Caco-2 (cell line): ENCODE data around the gene COG8. TPM values are rescaled to one million over a fixed set of nuclear protein-coding genes. Genes with fewer than 3 reads are reported as not detected.

Experiments used
- BruUV-seq: library from RNA; stranded (reverse); fragments of 400-500 nt; replicated peaks from 2 replicates; lab custom pipeline; 2021; lab: Mats Ljungman, UMichigan
- CTCF ChIA-PET: fragments of 300-600 bp; sonication (Branson Sonifier 250); formaldehyde crosslinking; loops from one replicate; lab custom pipeline; 2022; ENCODE audit warnings: antibody characterized with exemption; lab: Charles Lee
- POLR2A ChIA-PET: fragments of 300-600 bp; sonication (Branson Sonifier 250); formaldehyde crosslinking; loops from one replicate; lab custom pipeline; 2022; ENCODE audit warnings: antibody characterized with exemption; lab: Charles Lee
- DNase-seq, 2 experiments: peaks; one replicate each; pipeline versions ENCODE4 v3.0.0 to v3.0.0-alpha.2; 2020 to 2022
- H3K27me3 ChIP-seq: replicated peaks from 2 replicates; pipeline ENCODE4 v1.6.0; 2011; ENCODE audit warnings: low read length; ENCODE audit not compliant: control insufficient read depth, insufficient read depth
- H3K36me3 ChIP-seq: 2 replicates; pipeline ENCODE4 v1.5.1; 2011; ENCODE audit warnings: low read length; ENCODE audit not compliant: control insufficient read depth, insufficient read depth
- H3K4me1 ChIP-seq: fragments of 250-450 bp; sonication (Bioruptor Pico); 2 replicates; pipeline ENCODE4 v1.5.1; 2020; ENCODE audit warnings: mild to moderate bottlenecking
- H3K4me3 ChIP-seq: 2 replicates; pipeline ENCODE4 v1.5.1; 2011; ENCODE audit warnings: low read depth, mild to moderate bottlenecking, control low read depth, low read length
- H3K9me3 ChIP-seq: fragments of 250-450 bp; sonication (Bioruptor Pico); 2 replicates; pipeline ENCODE4 v1.5.1; 2020; ENCODE audit warnings: mild to moderate bottlenecking, moderate library complexity
- H3K27ac Mint-ChIP-seq: one replicate; pipeline ENCODE4 v1.8.0; 2022; ENCODE audit warnings: mixed read lengths; ENCODE audit not compliant: unreplicated experiment
- H3K27me3 Mint-ChIP-seq: one replicate; pipeline ENCODE4 v1.8.0; 2022; ENCODE audit warnings: mixed read lengths; ENCODE audit not compliant: insufficient read depth, unreplicated experiment
- H3K36me3 Mint-ChIP-seq: one replicate; pipeline ENCODE4 v1.8.0; 2022; ENCODE audit warnings: mild to moderate bottlenecking, mixed read lengths; ENCODE audit not compliant: insufficient read depth, unreplicated experiment
- H3K4me1 Mint-ChIP-seq: one replicate; pipeline ENCODE4 v1.8.0; 2022; ENCODE audit warnings: low read depth, mixed read lengths; ENCODE audit not compliant: unreplicated experiment
- H3K4me3 Mint-ChIP-seq: one replicate; pipeline ENCODE4 v1.8.0; 2022; ENCODE audit warnings: mild to moderate bottlenecking, moderate library complexity, mixed read lengths; ENCODE audit not compliant: unreplicated experiment
- H3K9me3 Mint-ChIP-seq: one replicate; pipeline ENCODE4 v1.8.0; 2022; ENCODE audit warnings: mixed read lengths; ENCODE audit not compliant: unreplicated experiment
- intact Hi-C: fragments of 100-400 bp; cut with micrococcal nuclease; formaldehyde crosslinking; loops from one replicate; pipeline ENCODE4 v1.10.0; 2022; ENCODE audit not compliant: unreplicated experiment
- total RNA-seq: library from RNA; stranded (reverse); gene quantifications from 2 replicates; pipeline ENCODE4 v1.2.3, GENCODE V29; 2022
- TF ChIP-seq, protein P1 (sequence below), 2 experiments: fragments of 200-600 bp in 1 of 2; IDR thresholded peaks; 1 replicate in 1 of 2; 2 replicates in 1 of 2; pipeline versions ENCODE4 v1.5.1 to v1.8.0; 2011 to 2022; ENCODE audit warnings: antibody characterized with exemption in 1 of 2, control low read depth in 1 of 2, inconsistent platforms in 1 of 2, low read depth in 1 of 2, low read length in 1 of 2, mild to moderate bottlenecking in 1 of 2, moderate library complexity in 1 of 2; ENCODE audit not compliant: insufficient read depth in 1 of 2, severe bottlenecking in 1 of 2, unreplicated experiment in 1 of 2

COG8 gene
- total RNA-seq, 1 experiment from 2014 or later = 57.4 TPM

DNA sequence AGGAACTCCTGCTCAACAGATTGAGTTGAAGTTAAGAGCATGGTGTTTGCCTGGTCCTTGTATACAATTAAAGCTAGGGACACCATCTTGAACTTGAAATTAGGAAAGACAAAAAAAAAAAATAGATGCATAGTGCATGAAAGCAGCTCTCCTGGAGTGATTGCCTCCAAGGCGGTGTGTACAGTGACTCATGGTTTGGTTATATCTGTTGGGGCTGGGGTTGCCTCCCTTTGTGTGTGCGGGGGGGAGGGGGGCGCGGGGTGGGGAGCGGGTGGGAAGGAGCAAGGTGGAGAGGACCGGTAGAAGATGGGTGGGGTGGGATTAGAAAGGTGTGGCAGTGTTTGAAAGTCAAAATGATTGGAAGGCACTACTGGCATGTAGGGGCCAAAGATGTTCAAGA lies 8.9 kb upstream of the COG8 start:
- Histone ChIP-seq H3K4me3 (no peak overlapping the region), H3K4me1 (peaks cover 12% of the 10 kb centered on the region), H3K27me3 (no peaks in the 10 kb centered on the region), H3K9me3 (no peaks in the 10 kb centered on the region), H3K36me3 (peaks cover 2% of the 10 kb centered on the region)
- ChIA-PET POLR2A (no interaction called here), CTCF (no interaction called here)
- no peak for DNase-seq
- intact Hi-C loops = no loop called here
- TF ChIP-seq, protein P1, sequence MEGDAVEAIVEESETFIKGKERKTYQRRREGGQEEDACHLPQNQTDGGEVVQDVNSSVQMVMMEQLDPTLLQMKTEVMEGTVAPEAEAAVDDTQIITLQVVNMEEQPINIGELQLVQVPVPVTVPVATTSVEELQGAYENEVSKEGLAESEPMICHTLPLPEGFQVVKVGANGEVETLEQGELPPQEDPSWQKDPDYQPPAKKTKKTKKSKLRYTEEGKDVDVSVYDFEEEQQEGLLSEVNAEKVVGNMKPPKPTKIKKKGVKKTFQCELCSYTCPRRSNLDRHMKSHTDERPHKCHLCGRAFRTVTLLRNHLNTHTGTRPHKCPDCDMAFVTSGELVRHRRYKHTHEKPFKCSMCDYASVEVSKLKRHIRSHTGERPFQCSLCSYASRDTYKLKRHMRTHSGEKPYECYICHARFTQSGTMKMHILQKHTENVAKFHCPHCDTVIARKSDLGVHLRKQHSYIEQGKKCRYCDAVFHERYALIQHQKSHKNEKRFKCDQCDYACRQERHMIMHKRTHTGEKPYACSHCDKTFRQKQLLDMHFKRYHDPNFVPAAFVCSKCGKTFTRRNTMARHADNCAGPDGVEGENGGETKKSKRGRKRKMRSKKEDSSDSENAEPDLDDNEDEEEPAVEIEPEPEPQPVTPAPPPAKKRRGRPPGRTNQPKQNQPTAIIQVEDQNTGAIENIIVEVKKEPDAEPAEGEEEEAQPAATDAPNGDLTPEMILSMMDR (IDR thresholded peaks at IDR 0.05; ENCODE audit: insufficient read depth in 1 of 2, low read depth in 1 of 2, low read length in 1 of 2, severe bottlenecking in 1 of 2, unreplicated experiment in 1 of 2) = no peak
- no peaks in the 10 kb centered on the region for H3K27me3 Mint-ChIP-seq
- peaks cover 43% of the 10 kb centered on the region for H3K36me3 Mint-ChIP-seq
- no peaks in the 10 kb centered on the region for H3K9me3 Mint-ChIP-seq
- no peak overlapping the region for H3K4me3 Mint-ChIP-seq
- no peak overlapping the region for H3K27ac Mint-ChIP-seq
- BruUV-seq = no TSS peak
- H3K4me1 Mint-ChIP-seq = peaks cover 13% of the 10 kb centered on the region

DNA sequence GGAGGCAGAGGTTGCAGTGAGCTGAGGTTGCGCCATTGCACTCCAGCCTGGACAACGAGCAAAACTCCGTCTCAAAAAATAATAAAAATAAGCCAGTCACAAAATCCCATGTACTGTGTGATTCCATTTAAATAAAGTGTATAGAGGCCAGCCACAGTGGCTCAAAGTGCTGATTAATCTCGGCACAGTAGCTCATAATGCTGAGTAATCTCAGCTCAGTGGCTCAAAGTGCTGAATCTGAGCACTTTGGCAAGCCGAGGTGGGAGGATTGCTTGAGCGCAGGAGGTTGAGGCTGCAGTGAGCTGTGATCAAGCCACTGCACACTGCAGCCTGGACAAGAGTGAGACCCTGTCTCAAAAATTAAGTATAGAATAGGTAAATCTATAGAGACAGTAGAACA lies 7.3 kb upstream of the COG8 start:
- ChIA-PET POLR2A (interaction anchor here (0.6 kb wide), 1 partner anchor 32 kb away, joined by 4 read pairs; no protein-coding TSS in a partner anchor), CTCF (no interaction called here)
- intact Hi-C loops = no loop called here
- Histone ChIP-seq H3K36me3 (peaks cover 2% of the 10 kb centered on the region; the same call in 1 of the 2 replicates), H3K27me3 (no peaks in the 10 kb centered on the region), H3K9me3 (no peaks in the 10 kb centered on the region), H3K4me1 (peaks cover 8% of the 10 kb centered on the region), H3K4me3 (no peak overlapping the region)
- no TSS peak for BruUV-seq
- Mint-ChIP-seq H3K27me3 (no peaks in the 10 kb centered on the region), H3K27ac (no peak overlapping the region), H3K9me3 (no peaks in the 10 kb centered on the region), H3K36me3 (peaks cover 53% of the 10 kb centered on the region), H3K4me3 (no peak overlapping the region), H3K4me1 (peaks cover 9% of the 10 kb centered on the region)
- DNase-seq = no peak
- TF ChIP-seq, protein P1 (IDR thresholded peaks at IDR 0.05; ENCODE audit: insufficient read depth in 1 of 2, low read depth in 1 of 2, low read length in 1 of 2, severe bottlenecking in 1 of 2, unreplicated experiment in 1 of 2) = no peak

DNA sequence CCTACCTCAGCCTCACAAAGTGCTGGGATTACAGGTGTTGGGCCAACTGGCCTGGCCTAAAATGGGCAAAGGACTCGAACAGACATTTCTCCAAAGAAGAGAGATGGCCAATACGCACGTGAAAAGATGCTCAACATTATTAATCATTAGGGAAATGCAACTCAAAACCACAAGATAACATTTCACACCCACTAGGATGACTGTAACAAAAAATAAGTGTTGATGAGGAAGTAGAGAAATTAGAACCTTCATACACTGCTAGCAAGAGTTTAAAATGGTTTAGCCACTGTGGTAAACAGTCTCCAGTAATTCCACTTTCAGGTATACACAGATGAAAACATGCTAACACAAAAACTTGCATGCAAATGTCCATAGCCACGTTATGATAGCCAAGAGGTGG lies 6.6 kb upstream of the COG8 start:
- Histone ChIP-seq H3K36me3 (peaks cover 2% of the 10 kb centered on the region; the same call in 1 of the 2 replicates), H3K27me3 (no peaks in the 10 kb centered on the region), H3K9me3 (no peaks in the 10 kb centered on the region), H3K4me1 (peaks cover 6% of the 10 kb centered on the region; the same call in 1 of the 2 replicates), H3K4me3 (no peak overlapping the region)
- Mint-ChIP-seq H3K27me3 (no peaks in the 10 kb centered on the region), H3K36me3 (peaks cover 60% of the 10 kb centered on the region), H3K27ac (no peak overlapping the region), H3K4me1 (peaks cover 2% of the 10 kb centered on the region), H3K9me3 (no peaks in the 10 kb centered on the region), H3K4me3 (no peak overlapping the region)
- TF ChIP-seq, protein P1 (IDR thresholded peaks at IDR 0.05; ENCODE audit: insufficient read depth in 1 of 2, low read depth in 1 of 2, low read length in 1 of 2, severe bottlenecking in 1 of 2, unreplicated experiment in 1 of 2) = no peak
- no peak for DNase-seq
- CTCF ChIA-PET = interaction anchor here (0.7 kb wide), 1 partner anchor 321 kb away, joined by 10 read pairs; no protein-coding TSS in a partner anchor
- POLR2A ChIA-PET = no interaction called here
- no TSS peak for BruUV-seq
- intact Hi-C loops = no loop called here
